HepG2 (cell line): ENCODE results near the gene ALDH2. TPM values are rescaled to one million over a fixed set of nuclear protein-coding genes. Genes with fewer than 3 reads are reported as not detected.

ENCODE experiments used
- DNMT1 ChIP-seq: sonication (generic); formaldehyde crosslinking; IDR thresholded peaks from 2 replicates; pipeline ENCODE4 v1.5.1; 2020; ENCODE audit warnings: mild to moderate bottlenecking, missing genetic modification reagents
- RAD21 ChIP-seq: fragments of 450-650 bp; formaldehyde crosslinking; IDR thresholded peaks from 2 replicates; pipeline ENCODE4 v1.5.0; 2020; ENCODE audit warnings: mild to moderate bottlenecking
- SNRNP70 ChIP-seq: fragments of 200-400 bp; formaldehyde crosslinking; IDR thresholded peaks from 2 replicates; pipeline ENCODE4 v1.6.1; 2017; ENCODE audit warnings: mild to moderate bottlenecking, low read depth, low read length, moderate library complexity
- SP4 ChIP-seq: sonication (generic); formaldehyde crosslinking; IDR thresholded peaks from 2 replicates; pipeline ENCODE4 v1.8.1; 2023; ENCODE audit warnings: mild to moderate bottlenecking, missing genetic modification reagents
- ZFP1 ChIP-seq: IDR thresholded peaks from 2 replicates; pipeline ENCODE4 v1.6.1; 2016
- ZNF879 ChIP-seq: sonication (generic); formaldehyde crosslinking; IDR thresholded peaks from 2 replicates; pipeline ENCODE4 v1.8.1; 2023; ENCODE audit warnings: missing genetic modification reagents
- polyA plus RNA-seq, 8 experiments: library from polyadenylated mRNA; depleted of rRNA in 3 of 8; stranded (reverse) in 7 of 8; unstranded in 1 of 8; fragments of >200 nt; fragmentation: Illumina TruSeq in 4 of 8; extraction: Trizol in 4 of 8; gene quantifications; 2 replicates each; pipeline versions ENCODE4 v1.2.1 to v1.2.3, GENCODE V29; 2011 to 2016; ENCODE audit warnings: low read depth in 4 of 8, missing spikeins in 1 of 8, mixed read lengths in 1 of 8; ENCODE audit not compliant: insufficient read depth in 1 of 8
- total RNA-seq, 5 experiments: library from RNA; depleted of rRNA; stranded (reverse); fragments of >200 nt; fragmentation: Illumina TruSeq; extraction: Trizol; gene quantifications; 2 replicates each; pipeline ENCODE4 v1.2.3, GENCODE V29; 2016; ENCODE audit warnings: low read depth in 1 of 5
- TF ChIP-seq, protein P1 (sequence below): sonication (generic); formaldehyde crosslinking; IDR thresholded peaks from 2 replicates; pipeline ENCODE4 v1.4.0; 2020; ENCODE audit warnings: mild to moderate bottlenecking, missing genetic modification reagents, borderline replicate concordance
- TF ChIP-seq, protein P2 (sequence below): sonication (generic); formaldehyde crosslinking; IDR thresholded peaks from 2 replicates; pipeline ENCODE4 v1.5.0; 2020; ENCODE audit warnings: mild to moderate bottlenecking, missing genetic modification reagents, moderate library complexity
- TF ChIP-seq, protein P3 (sequence below): sonication (generic); formaldehyde crosslinking; IDR thresholded peaks from 2 replicates; pipeline ENCODE4 v1.4.0; 2020; ENCODE audit warnings: missing genetic modification reagents
- TF ChIP-seq, protein P4 (sequence below): sonication (generic); formaldehyde crosslinking; conservative IDR thresholded peaks from 2 replicates; pipeline ENCODE4 v1.8.0; 2022; ENCODE audit warnings: missing genetic modification reagents
- TF ChIP-seq, protein P5 (sequence below): sonication (generic); formaldehyde crosslinking; IDR thresholded peaks from 2 replicates; pipeline ENCODE4 v1.4.0; 2020; ENCODE audit warnings: missing genetic modification reagents, mild to moderate bottlenecking, borderline replicate concordance
- TF ChIP-seq, protein P6 (sequence below), 2 experiments: sonication (generic) in 1 of 2; formaldehyde crosslinking in 1 of 2; IDR thresholded peaks; 2 replicates each; pipeline versions ENCODE4 v1.4.0 to v1.6.1; 2018 to 2020; ENCODE audit warnings: missing genetic modification reagents in 2 of 2, borderline replicate concordance in 1 of 2, low read depth in 1 of 2, mild to moderate bottlenecking in 1 of 2, missing biosample characterization in 1 of 2

Gene ALDH2
- total and polyA plus RNA-seq, 2 of the 13 experiments (the other 11 are each of a cell fraction or from before 2014, with no cell fraction given), result 78.8 to 103 TPM

DNA sequence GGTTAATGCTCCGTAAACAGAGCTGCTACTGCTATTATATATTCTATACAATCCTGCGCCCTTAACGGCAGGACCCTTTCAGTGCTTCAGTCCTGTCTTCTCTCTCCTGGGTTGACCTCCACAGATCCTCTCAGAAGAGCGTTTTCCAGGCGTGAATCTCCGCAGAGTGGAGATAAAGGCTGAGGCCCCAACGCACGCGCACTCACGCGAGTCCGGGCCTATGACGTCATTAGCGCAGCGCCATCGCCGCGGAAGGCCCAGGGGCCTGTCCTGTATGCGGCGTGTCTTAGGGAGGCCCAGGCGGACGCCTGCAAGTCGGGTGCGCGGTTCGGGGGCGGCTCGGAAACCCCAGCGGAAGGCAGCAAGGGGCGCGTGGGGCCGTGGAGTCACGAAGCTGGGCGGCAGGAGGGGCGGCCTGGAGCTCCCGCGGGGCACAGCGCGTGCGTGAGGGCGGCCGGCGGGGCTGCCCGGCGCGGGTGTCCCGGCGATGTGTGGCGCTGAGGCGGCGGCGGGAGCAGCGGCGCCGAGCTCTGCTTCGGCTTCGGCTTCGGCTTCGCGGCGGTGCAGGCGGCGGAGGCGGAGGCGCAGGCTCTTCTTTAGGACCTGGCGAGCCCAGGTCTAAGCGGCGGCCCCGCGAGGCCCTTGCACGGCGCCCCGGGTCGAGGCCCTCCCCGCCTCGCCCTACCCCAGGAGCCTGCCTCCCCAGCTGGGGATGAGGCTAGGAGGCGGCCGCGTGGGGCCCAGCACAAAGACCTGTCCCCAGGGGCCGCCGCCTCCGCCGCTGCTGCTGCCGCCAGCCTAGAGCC is 75.2 kb downstream of the ALDH2 start, which contains the start of gene MAPKAPK5 (continued):
- TF ChIP-seq, protein P1, sequence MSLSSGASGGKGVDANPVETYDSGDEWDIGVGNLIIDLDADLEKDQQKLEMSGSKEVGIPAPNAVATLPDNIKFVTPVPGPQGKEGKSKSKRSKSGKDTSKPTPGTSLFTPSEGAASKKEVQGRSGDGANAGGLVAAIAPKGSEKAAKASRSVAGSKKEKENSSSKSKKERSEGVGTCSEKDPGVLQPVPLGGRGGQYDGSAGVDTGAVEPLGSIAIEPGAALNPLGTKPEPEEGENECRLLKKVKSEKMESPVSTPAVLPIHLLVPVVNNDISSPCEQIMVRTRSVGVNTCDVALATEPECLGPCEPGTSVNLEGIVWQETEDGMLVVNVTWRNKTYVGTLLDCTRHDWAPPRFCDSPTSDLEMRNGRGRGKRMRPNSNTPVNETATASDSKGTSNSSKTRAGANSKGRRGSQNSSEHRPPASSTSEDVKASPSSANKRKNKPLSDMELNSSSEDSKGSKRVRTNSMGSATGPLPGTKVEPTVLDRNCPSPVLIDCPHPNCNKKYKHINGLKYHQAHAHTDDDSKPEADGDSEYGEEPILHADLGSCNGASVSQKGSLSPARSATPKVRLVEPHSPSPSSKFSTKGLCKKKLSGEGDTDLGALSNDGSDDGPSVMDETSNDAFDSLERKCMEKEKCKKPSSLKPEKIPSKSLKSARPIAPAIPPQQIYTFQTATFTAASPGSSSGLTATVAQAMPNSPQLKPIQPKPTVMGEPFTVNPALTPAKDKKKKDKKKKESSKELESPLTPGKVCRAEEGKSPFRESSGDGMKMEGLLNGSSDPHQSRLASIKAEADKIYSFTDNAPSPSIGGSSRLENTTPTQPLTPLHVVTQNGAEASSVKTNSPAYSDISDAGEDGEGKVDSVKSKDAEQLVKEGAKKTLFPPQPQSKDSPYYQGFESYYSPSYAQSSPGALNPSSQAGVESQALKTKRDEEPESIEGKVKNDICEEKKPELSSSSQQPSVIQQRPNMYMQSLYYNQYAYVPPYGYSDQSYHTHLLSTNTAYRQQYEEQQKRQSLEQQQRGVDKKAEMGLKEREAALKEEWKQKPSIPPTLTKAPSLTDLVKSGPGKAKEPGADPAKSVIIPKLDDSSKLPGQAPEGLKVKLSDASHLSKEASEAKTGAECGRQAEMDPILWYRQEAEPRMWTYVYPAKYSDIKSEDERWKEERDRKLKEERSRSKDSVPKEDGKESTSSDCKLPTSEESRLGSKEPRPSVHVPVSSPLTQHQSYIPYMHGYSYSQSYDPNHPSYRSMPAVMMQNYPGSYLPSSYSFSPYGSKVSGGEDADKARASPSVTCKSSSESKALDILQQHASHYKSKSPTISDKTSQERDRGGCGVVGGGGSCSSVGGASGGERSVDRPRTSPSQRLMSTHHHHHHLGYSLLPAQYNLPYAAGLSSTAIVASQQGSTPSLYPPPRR, result peak; percentile 55; the same call in 1 of the 2 replicates
- TF ChIP-seq, protein P2, sequence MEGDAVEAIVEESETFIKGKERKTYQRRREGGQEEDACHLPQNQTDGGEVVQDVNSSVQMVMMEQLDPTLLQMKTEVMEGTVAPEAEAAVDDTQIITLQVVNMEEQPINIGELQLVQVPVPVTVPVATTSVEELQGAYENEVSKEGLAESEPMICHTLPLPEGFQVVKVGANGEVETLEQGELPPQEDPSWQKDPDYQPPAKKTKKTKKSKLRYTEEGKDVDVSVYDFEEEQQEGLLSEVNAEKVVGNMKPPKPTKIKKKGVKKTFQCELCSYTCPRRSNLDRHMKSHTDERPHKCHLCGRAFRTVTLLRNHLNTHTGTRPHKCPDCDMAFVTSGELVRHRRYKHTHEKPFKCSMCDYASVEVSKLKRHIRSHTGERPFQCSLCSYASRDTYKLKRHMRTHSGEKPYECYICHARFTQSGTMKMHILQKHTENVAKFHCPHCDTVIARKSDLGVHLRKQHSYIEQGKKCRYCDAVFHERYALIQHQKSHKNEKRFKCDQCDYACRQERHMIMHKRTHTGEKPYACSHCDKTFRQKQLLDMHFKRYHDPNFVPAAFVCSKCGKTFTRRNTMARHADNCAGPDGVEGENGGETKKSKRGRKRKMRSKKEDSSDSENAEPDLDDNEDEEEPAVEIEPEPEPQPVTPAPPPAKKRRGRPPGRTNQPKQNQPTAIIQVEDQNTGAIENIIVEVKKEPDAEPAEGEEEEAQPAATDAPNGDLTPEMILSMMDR, result peak; percentile 22; the same call in 1 of the 2 replicates
- TF ChIP-seq SNRNP70 (no peak), RAD21 (CRISPR knock-in tag) (peak; percentile 7; the same call in 1 of the 2 replicates), ZFP1 (no peak), ZNF879 (CRISPR knock-in tag) (no peak), DNMT1 (CRISPR knock-in tag) (0 out of 2 replicates have a peak, but pooled peaks have one; percentile 18), SP4 (CRISPR knock-in tag) (peak; percentile 71)
- TF ChIP-seq, protein P3, sequence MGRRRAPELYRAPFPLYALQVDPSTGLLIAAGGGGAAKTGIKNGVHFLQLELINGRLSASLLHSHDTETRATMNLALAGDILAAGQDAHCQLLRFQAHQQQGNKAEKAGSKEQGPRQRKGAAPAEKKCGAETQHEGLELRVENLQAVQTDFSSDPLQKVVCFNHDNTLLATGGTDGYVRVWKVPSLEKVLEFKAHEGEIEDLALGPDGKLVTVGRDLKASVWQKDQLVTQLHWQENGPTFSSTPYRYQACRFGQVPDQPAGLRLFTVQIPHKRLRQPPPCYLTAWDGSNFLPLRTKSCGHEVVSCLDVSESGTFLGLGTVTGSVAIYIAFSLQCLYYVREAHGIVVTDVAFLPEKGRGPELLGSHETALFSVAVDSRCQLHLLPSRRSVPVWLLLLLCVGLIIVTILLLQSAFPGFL, result no peak; the same call in 1 of the 2 replicates
- TF ChIP-seq, protein P4, sequence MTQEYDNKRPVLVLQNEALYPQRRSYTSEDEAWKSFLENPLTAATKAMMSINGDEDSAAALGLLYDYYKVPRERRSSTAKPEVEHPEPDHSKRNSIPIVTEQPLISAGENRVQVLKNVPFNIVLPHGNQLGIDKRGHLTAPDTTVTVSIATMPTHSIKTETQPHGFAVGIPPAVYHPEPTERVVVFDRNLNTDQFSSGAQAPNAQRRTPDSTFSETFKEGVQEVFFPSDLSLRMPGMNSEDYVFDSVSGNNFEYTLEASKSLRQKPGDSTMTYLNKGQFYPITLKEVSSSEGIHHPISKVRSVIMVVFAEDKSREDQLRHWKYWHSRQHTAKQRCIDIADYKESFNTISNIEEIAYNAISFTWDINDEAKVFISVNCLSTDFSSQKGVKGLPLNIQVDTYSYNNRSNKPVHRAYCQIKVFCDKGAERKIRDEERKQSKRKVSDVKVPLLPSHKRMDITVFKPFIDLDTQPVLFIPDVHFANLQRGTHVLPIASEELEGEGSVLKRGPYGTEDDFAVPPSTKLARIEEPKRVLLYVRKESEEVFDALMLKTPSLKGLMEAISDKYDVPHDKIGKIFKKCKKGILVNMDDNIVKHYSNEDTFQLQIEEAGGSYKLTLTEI (CRISPR knock-in tag), result no peak
- TF ChIP-seq, protein P5, sequence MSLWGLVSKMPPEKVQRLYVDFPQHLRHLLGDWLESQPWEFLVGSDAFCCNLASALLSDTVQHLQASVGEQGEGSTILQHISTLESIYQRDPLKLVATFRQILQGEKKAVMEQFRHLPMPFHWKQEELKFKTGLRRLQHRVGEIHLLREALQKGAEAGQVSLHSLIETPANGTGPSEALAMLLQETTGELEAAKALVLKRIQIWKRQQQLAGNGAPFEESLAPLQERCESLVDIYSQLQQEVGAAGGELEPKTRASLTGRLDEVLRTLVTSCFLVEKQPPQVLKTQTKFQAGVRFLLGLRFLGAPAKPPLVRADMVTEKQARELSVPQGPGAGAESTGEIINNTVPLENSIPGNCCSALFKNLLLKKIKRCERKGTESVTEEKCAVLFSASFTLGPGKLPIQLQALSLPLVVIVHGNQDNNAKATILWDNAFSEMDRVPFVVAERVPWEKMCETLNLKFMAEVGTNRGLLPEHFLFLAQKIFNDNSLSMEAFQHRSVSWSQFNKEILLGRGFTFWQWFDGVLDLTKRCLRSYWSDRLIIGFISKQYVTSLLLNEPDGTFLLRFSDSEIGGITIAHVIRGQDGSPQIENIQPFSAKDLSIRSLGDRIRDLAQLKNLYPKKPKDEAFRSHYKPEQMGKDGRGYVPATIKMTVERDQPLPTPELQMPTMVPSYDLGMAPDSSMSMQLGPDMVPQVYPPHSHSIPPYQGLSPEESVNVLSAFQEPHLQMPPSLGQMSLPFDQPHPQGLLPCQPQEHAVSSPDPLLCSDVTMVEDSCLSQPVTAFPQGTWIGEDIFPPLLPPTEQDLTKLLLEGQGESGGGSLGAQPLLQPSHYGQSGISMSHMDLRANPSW (CRISPR knock-in tag), result no peak
- TF ChIP-seq, protein P6, sequence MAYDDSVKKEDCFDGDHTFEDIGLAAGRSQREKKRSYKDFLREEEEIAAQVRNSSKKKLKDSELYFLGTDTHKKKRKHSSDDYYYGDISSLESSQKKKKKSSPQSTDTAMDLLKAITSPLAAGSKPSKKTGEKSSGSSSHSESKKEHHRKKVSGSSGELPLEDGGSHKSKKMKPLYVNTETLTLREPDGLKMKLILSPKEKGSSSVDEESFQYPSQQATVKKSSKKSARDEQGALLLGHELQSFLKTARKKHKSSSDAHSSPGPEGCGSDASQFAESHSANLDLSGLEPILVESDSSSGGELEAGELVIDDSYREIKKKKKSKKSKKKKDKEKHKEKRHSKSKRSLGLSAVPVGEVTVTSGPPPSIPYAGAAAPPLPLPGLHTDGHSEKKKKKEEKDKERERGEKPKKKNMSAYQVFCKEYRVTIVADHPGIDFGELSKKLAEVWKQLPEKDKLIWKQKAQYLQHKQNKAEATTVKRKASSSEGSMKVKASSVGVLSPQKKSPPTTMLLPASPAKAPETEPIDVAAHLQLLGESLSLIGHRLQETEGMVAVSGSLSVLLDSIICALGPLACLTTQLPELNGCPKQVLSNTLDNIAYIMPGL (CRISPR knock-in tag; IDR thresholded peaks at IDR 0.05; ENCODE audit: borderline replicate concordance in 1 of 2, low read depth in 1 of 2), result peak; percentile 88 to 94; a peak in 3 of 4 replicates
